LNCaP clone FGC (cell line): ENCODE results near the gene ICOS.

ENCODE experiments used
- DNase-seq: peaks from one replicate; pipeline ENCODE4 v3.0.0-alpha.2; 2011; ENCODE audit warnings: low read depth
- H3K4me3 ChIP-seq: 2 replicates; pipeline ENCODE4 v1.5.1; 2011; ENCODE audit warnings: mild to moderate bottlenecking, low read depth, low read length, control low read depth
- CTCF ChIP-seq: IDR thresholded peaks from 2 replicates; pipeline ENCODE4 v1.5.1; 2012; ENCODE audit warnings: mild to moderate bottlenecking; ENCODE audit not compliant: control insufficient read depth, insufficient read depth; ENCODE audit errors: extremely low read depth

ICOS gene

GRCh38 chr2:203987959-203988358 lies 51.4 kb downstream of the ICOS start:
- no peak for DNase-seq
- no peak for TF ChIP-seq CTCF

DNA sequence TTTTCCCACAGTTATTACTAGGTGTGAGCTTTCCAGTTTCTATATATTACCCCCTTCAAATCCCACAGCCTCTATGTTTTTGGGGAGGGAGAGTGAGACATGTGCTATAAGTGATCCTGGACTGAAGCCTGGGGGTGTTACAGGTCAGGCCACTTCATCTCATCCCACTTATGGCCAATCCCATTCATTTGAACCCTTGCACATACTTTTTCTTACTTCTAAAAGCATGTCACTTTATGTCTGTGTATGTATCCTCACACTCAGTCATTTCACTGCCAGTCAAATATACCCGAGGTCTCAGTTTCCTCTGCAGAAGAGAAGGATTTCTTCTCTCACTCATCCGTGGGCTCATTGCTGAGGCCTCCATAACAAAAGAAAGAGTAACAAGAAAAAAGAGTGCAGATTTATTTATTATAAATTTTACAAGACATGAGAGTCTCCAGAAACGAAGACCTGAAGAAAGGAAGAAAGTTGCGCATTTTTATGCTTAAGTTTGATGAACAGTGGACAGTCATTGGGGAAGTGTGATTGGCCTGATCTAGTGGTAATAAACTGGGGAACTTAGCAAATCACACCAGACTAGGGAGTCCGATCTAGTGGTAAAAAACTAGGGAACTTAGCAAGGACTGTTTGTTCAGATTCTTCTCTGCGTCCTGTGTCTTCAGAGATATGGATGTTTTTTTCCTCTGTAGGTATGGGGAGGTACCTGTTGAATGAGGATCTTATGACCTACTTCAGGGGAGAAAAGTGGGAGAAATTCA lies 52.1 kb downstream of the ICOS start:
- no peak overlapping the region for H3K4me3 ChIP-seq
- no peak for DNase-seq
- no peak for TF ChIP-seq CTCF

More at GRCh38 chr2:203987959-203988358, 51.4 kb downstream of the ICOS start:
- no peak overlapping the region for H3K4me3 ChIP-seq

GRCh38 chr2:203989521-203989920 lies 53.0 kb downstream of the ICOS start:
- no peak overlapping the region for H3K4me3 ChIP-seq
- DNase-seq: no peak
- no peak for TF ChIP-seq CTCF

- H3K4me3 ChIP-seq: no peak overlapping the region
- TF ChIP-seq CTCF: no peak
- DNase-seq: no peak
These were observed 55.9 kb downstream of the ICOS start for GRCh38 chr2:203992509-203992908.

DNA sequence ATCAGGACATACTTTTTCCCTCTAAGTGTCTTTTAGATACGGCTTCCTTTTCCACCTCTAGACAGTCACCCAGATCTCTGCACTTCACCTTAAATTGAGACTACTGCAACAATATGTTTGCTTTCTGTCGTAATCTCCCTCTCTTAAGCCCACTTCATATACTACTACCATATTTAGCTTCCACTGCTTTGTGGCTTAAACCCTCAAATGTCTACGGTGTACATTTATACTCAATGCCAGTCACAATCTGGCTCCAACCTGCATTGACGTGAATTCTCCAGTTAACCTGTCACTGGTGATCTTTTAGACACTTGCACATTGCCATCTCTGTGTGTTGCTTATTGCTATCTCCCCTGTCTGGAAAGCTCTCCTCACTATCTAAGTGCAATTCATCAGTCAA lies 56.4 kb downstream of the ICOS start:
- TF ChIP-seq CTCF: no peak
- no peak for DNase-seq
- H3K4me3 ChIP-seq: no peak overlapping the region

- DNase-seq: no peak
- no peak overlapping the region for H3K4me3 ChIP-seq
- TF ChIP-seq CTCF: no peak
These were observed 57.0 kb downstream of the ICOS start for GRCh38 chr2:203993560-203993959.

- DNase-seq: no peak
- H3K4me3 ChIP-seq: no peak overlapping the region
- no peak for TF ChIP-seq CTCF
These were observed 58.2 kb downstream of the ICOS start for GRCh38 chr2:203994735-203995134.
